Nephron progenitor cell (in vitro differentiated cells): ENCODE results near the gene HLA-DMB.
A peak's percentile ranks its signal among the peaks of the same experiment; 100 is the strongest.

ENCODE experiments used
- DNase-seq: peaks from one replicate; pipeline ENCODE4 v3.0.0; 2021
- H3K27ac Mint-ChIP-seq: 2 replicates; pipeline ENCODE4 v1.8.0; 2021; ENCODE audit warnings: mild to moderate bottlenecking, moderate library complexity, mixed read lengths
- H3K27me3 Mint-ChIP-seq: 2 replicates; pipeline ENCODE4 v1.8.0; 2021; ENCODE audit warnings: mild to moderate bottlenecking, low read depth, mixed read lengths; ENCODE audit not compliant: poor library complexity
- H3K36me3 Mint-ChIP-seq: 2 replicates; pipeline ENCODE4 v1.8.0; 2021; ENCODE audit warnings: low read depth, mixed read lengths
- H3K4me1 Mint-ChIP-seq: 2 replicates; pipeline ENCODE4 v1.8.0; 2021; ENCODE audit warnings: mixed read lengths
- H3K4me3 Mint-ChIP-seq: 2 replicates; pipeline ENCODE4 v1.8.0; 2021; ENCODE audit warnings: mild to moderate bottlenecking, moderate library complexity, mixed read lengths
- H3K9me3 Mint-ChIP-seq: 2 replicates; pipeline ENCODE4 v1.8.0; 2021; ENCODE audit warnings: mild to moderate bottlenecking, moderate library complexity, mixed read lengths
- CTCF ChIP-seq: fragments of 200-600 bp; sonication (generic); IDR thresholded peaks from 2 replicates; pipeline ENCODE4 v1.5.0; 2021; ENCODE audit warnings: antibody characterized with exemption

The HLA-DMB gene

GRCh38 chr6:32940656-32941213 lies at the start of gene HLA-DMB:
Gene HLA-DMB, minus strand, starts transcription at chr6:32941028. Its CDS starts 221 bp downstream, at chr6:32940807.
- peaks cover 76% of the 10 kb centered on the region for H3K4me1 Mint-ChIP-seq
- peak within 1 kb of the TSS; percentile 74 for H3K4me3 Mint-ChIP-seq
- no peaks in the 10 kb centered on the region for H3K36me3 Mint-ChIP-seq
- peak within 1 kb of the TSS; percentile 96 for H3K27ac Mint-ChIP-seq
- peaks cover 17% of the 10 kb centered on the region for H3K27me3 Mint-ChIP-seq
- peak; percentile 45 for DNase-seq
- H3K9me3 Mint-ChIP-seq = peaks cover 6% of the 10 kb centered on the region
- TF ChIP-seq CTCF = no peak

- H3K36me3 Mint-ChIP-seq = no peaks in the 10 kb centered on the region
- H3K27ac Mint-ChIP-seq = no peak overlapping the region
- no peaks in the 10 kb centered on the region for H3K4me1 Mint-ChIP-seq
- H3K9me3 Mint-ChIP-seq = peaks cover 13% of the 10 kb centered on the region
- DNase-seq = no peak
- H3K27me3 Mint-ChIP-seq = peaks cover 37% of the 10 kb centered on the region
- H3K4me3 Mint-ChIP-seq = no peak overlapping the region
- TF ChIP-seq CTCF = no peak
Observed at GRCh38 chr6:32989368-32989767, 48.5 kb upstream of the HLA-DMB start.

GRCh38 chr6:32984622-32985389 lies 44.0 kb upstream of the HLA-DMB start:
- TF ChIP-seq CTCF = peak; percentile 74
- no peak overlapping the region for H3K4me3 Mint-ChIP-seq
- H3K27me3 Mint-ChIP-seq = peaks cover 17% of the 10 kb centered on the region
- peaks cover 33% of the 10 kb centered on the region for H3K4me1 Mint-ChIP-seq
- peak; percentile 87 for DNase-seq
- H3K36me3 Mint-ChIP-seq = peaks cover 28% of the 10 kb centered on the region
- H3K9me3 Mint-ChIP-seq = no peaks in the 10 kb centered on the region
- no peak overlapping the region for H3K27ac Mint-ChIP-seq

DNA sequence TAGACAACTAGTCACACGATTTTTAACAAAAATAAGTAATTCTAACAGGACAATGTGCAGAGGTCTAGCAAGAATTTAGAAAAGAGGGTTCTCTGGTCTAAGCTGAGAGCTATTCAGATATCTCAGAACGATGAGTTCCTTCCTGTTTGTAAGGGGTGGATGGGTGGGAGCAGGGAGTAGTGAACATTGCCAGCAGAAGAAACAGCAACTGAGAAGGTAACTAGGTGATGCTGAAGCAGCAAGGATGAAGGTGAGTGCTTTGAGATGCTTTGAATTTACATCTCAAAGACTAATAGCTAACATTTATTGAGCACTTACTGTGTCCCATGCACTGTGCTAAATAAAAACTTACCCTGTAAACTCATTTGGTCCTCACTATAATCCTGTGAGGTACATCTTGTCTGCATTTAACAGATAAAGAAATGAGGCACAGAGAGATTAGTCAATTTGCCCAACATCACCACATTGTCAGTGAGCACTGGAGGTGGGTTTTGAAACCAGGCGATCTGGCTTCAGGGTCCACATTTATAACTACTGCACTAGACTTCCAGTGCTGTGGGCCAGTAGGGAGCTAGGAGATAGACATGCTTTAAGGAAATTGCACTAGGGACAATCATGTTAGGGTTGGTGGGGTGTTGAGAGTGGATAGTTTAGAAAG lies 43.3 kb upstream of the HLA-DMB start:
- Mint-ChIP-seq H3K4me3 (no peak overlapping the region), H3K4me1 (peaks cover 40% of the 10 kb centered on the region), H3K27ac (peak overlapping the region; percentile 59), H3K9me3 (no peaks in the 10 kb centered on the region), H3K36me3 (peaks cover 35% of the 10 kb centered on the region), H3K27me3 (peaks cover 15% of the 10 kb centered on the region)
- TF ChIP-seq CTCF = no peak
- DNase-seq = no peak

DNA sequence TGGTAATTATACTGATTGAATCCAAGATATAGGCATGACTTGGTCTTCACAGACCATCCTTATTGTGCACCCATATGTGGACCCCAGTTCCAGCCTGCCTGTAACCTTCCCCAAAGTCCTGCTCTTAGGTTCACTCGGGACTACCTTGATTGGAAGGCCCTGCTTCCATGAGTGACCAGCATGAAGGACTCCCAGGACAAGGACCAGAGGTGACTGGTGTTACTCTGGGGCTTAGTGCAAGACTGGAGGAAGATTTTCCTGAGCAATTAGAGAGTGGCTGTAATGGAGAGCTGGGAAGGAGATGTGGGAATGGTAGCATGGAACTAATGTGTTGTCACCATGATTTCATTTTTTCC lies 42.6 kb upstream of the HLA-DMB start:
- no peak for TF ChIP-seq CTCF
- H3K27ac Mint-ChIP-seq = peak overlapping the region; percentile 59
- H3K9me3 Mint-ChIP-seq = no peaks in the 10 kb centered on the region
- peaks cover 46% of the 10 kb centered on the region for H3K4me1 Mint-ChIP-seq
- H3K27me3 Mint-ChIP-seq = peaks cover 15% of the 10 kb centered on the region
- H3K4me3 Mint-ChIP-seq = no peak overlapping the region
- peaks cover 41% of the 10 kb centered on the region for H3K36me3 Mint-ChIP-seq
- no peak for DNase-seq
